GM21515 (cell line): ENCODE results near the gene PIKFYVE.
"Not testable (repeated sequence)": the region's sequence is repeated elsewhere in the genome, so short reads cannot be mapped to it uniquely, and the experiment has no call there.

Experiments
- ATAC-seq: cut with Tn5 transposase; IDR thresholded peaks from one replicate; pipeline ENCODE4 v1.9.1; 2021; ENCODE audit not compliant: unreplicated experiment

Gene PIKFYVE

GRCh38 chr2:208254871-208255556, 11.0 kb upstream of the PIKFYVE start, which contains the start of gene IDH1:
TSS of gene IDH1 (minus strand) at chr2:208255071. CDS start at chr2:208251551, 3,520 bp downstream.
- ATAC-seq, result peak; percentile 76

- peak; percentile 18 for ATAC-seq
Measured at GRCh38 chr2:208255557-208256106, 10.4 kb upstream of the PIKFYVE start.

GRCh38 chr2:208256192-208256782, 9.8 kb upstream of the PIKFYVE start:
- ATAC-seq, result no peak

- ATAC-seq, result not testable (repeated sequence)
Measured at GRCh38 chr2:208256849-208257813, 8.9 kb upstream of the PIKFYVE start.

- peak; percentile 44 for ATAC-seq
Measured at GRCh38 chr2:208265371-208265800, 669 bp upstream of the PIKFYVE start.

GRCh38 chr2:208266553-208266893, 468 bp downstream of the PIKFYVE start:
- ATAC-seq, result peak; percentile 8

- no peak for ATAC-seq
Measured at GRCh38 chr2:208266936-208267335, 881 bp downstream of the PIKFYVE start.

DNA sequence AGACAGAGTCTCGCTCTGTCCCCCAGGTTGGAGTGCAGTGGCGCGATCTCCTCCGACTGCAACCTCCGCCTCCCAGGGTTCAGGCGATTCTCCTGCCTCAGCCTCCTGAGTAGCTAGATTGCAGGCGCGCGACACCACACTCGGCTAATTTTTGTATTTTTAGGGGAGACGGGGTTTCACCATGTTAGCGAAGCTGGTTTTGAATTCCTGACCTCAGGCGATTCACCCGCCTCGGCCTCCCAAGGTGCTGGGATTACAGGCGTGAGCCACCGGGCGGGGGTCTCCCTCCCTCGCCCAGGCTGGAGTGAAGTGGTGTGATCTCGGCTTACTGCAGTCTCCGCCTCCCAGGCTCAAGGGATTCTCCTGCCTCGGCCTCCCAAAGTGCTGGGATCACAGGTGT, 1.5 kb downstream of the PIKFYVE start:
- not testable (repeated sequence) for ATAC-seq

- ATAC-seq, result no peak
Measured at GRCh38 chr2:208268156-208268952, 2.3 kb downstream of the PIKFYVE start.

DNA sequence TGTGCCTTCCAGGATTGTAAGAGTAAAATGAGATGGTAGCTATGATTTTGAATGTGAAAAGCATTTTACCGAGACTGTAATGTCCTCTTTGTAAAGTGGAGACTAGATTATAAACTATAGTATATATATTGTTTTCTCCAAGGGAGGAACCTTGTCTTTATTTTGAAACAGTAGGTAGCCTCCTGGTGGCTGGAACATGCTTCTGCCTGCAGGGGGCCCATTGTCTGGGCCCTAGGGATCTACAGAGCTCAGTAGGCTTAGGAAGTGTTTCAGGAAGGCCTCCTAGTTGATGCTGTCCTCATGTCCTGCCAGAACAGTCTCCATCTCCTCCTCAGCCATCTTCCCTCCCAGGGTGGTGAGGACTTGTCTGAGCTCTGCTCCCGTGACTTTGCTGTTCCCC, 3.0 kb downstream of the PIKFYVE start:
- ATAC-seq, result no peak

DNA sequence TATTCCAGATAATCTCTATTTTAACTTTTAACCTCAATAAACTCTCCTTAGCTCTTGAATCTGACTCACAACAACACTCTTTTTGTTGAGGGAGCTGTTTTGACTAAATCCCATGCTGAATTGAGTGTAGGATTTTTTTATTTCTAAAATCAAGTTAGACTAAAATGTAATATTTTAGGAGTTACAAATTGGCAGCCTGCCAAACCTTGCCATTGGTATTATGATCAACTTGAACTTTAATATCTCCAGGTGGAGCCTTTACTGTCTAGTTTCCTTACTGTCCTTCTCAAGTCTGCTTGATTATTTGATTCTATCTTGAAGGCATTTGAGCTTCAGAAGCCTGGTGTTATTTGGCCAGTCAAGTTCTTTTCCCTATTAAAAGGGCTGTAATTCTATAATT, 8.7 kb downstream of the PIKFYVE start:
- ATAC-seq, result no peak

GRCh38 chr2:208278549-208278948, 12.5 kb downstream of the PIKFYVE start:
- ATAC-seq, result no peak

DNA sequence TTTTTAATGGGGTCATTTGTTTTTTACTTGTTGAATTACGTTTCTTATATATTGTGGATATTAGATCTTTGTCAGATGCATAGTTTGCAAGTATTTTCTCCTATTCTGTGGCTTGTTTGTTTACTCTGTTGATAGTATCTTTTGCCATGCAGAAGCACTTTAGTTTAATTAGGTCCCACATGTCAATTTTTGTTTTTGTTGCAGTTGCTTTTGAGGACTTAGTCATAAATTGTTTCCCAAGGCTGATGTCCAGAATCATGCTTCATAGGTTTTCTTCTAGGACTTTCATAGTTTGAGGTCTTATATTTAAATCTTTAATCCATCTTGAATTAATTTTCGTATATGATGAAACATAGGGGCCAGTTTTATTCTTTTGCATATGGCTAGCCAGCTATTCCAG, 13.2 kb downstream of the PIKFYVE start:
- no peak for ATAC-seq

GRCh38 chr2:208280234-208280633, 14.2 kb downstream of the PIKFYVE start:
- peak; percentile 6 for ATAC-seq

DNA sequence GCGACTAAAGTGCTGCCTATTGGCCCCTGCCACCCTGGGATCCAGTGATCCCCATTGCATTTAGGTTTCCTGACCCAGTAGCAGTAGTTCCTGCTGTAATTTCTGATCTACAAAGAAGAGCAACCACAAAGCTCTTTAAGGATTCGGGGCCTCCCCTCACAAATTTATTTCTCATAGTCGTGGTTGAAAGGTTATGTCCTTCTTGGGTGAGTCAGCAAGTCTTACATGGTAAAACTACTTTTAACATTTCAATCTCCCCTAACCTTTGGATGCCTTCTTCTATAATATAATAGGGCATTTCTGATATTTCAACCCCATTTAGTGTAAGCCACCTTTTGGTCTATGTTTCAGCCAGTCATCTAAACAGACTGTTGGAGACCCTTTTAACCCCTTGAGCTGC, 14.9 kb downstream of the PIKFYVE start:
- peak; percentile 53 for ATAC-seq

GRCh38 chr2:208285853-208286252, 19.8 kb downstream of the PIKFYVE start:
- no peak for ATAC-seq

- peak; percentile 66 for ATAC-seq
Measured at GRCh38 chr2:208294482-208295024, 28.5 kb downstream of the PIKFYVE start.

DNA sequence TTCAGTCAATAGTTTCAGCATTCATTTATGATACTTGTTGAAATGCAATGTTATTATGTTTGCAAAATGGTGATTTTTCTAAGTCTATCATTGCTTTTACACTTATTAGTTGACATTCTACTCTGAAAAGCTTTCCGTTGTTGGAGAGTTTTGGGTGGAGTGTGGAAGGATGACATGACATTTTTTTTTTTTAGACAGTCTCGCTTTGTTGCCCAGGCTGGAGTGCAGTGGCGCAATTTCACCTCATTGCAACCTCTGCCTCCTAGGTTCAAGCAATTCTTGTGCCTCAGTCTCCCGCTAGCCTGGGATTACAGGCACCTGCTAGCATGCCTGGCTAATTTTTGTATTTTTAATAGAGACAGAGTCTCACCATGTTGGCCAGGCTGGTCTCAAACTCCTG, 29.8 kb downstream of the PIKFYVE start:
- no peak for ATAC-seq

GRCh38 chr2:208296610-208297009, 30.6 kb downstream of the PIKFYVE start:
- no peak for ATAC-seq

- ATAC-seq, result no peak
Measured at GRCh38 chr2:208297961-208298360, 31.9 kb downstream of the PIKFYVE start.
